HepG2 (cell line): ENCODE results near the gene CDK3. TPM values are rescaled to one million over a fixed set of nuclear protein-coding genes. Genes with fewer than 3 reads are reported as not detected.
A peak's percentile ranks its signal among the peaks of the same experiment; 100 is the strongest.
"Not testable (repeated sequence)": the region's sequence is repeated elsewhere in the genome, so short reads cannot be mapped to it uniquely, and the experiment has no call there.

Source experiments
- ATAC-seq: fragments of 200-7000 bp; cut with Tn5 transposase; 3 replicates; pipeline ENCODE4 v1.9.1; 2020; ENCODE audit warnings: mild to moderate bottlenecking, moderate library complexity
- BruUV-seq: library from RNA; stranded (reverse); fragments of 400-500 nt; replicated peaks from 2 replicates; lab custom pipeline; 2021; lab: Mats Ljungman, UMichigan
- CTCF ChIA-PET: fragments of 300-600 bp; formaldehyde crosslinking; extraction: SDS; loops from one replicate; lab custom pipeline; 2021; ENCODE audit warnings: low total read pairs, inconsistent platforms, low intra/inter-chr PET ratio; lab: Yijun Ruan, JAX
- POLR2A ChIA-PET: fragments of 350-600 bp; sonication (Branson Sonifier 250); formaldehyde crosslinking; loops from one replicate; lab custom pipeline; 2020; ENCODE audit warnings: antibody characterized with exemption, inconsistent platforms; lab: Yijun Ruan, JAX
- DNase-seq: peaks from one replicate; pipeline ENCODE4 v3.0.0-alpha.2; 2015; ENCODE audit warnings: low spot score
- FAIRE-seq: peaks from 3 replicates; lab custom pipeline; 2011; peaks lifted over from hg19 to GRCh38; lab: Jason Lieb, UNC
- H2AFZ ChIP-seq: one replicate; pipeline ENCODE4 v1.6.1; 2011; ENCODE audit warnings: low read length, inconsistent platforms
- H3K27ac ChIP-seq: fragments of 300-600 bp; 3 replicates; pipeline ENCODE4 v1.8.0; 2011; ENCODE audit warnings: mixed run types, mild to moderate bottlenecking, mixed read lengths, low read length, inconsistent platforms; ENCODE audit not compliant: insufficient read depth; ENCODE audit errors: extremely low read length
- H3K27me3 ChIP-seq, 2 experiments: fragments of 200-600 bp in 1 of 2; 2 replicates in 1 of 2; 3 replicates in 1 of 2; pipeline versions ENCODE4 v1.6.0 to v1.8.0; 2011; ENCODE audit warnings: low read length in 2 of 2, mild to moderate bottlenecking in 2 of 2, moderate library complexity in 2 of 2, inconsistent platforms in 1 of 2; ENCODE audit not compliant: insufficient read depth in 2 of 2, control insufficient read depth in 1 of 2
- H3K36me3 ChIP-seq, 2 experiments: fragments of 200-600 bp in 1 of 2; replicated peaks in 1 of 2; 2 replicates in 1 of 2; 3 replicates in 1 of 2; pipeline versions ENCODE4 v1.5.1 to v1.8.0; 2011; ENCODE audit warnings: low read length in 2 of 2, inconsistent platforms in 1 of 2; ENCODE audit not compliant: insufficient read depth in 2 of 2, control insufficient read depth in 1 of 2
- H3K4me1 ChIP-seq: 2 replicates; pipeline ENCODE4 v1.5.1; 2012; ENCODE audit warnings: low read length, inconsistent platforms; ENCODE audit not compliant: insufficient read depth
- H3K4me2 ChIP-seq: 2 replicates; pipeline ENCODE4 v1.6.0; 2011; ENCODE audit warnings: low read depth, low read length, inconsistent platforms
- H3K4me3 ChIP-seq, 3 experiments: fragments of 200-600 bp in 1 of 3; sonication (generic), shearing (Covaris generic) in 1 of 3; replicated peaks in 1 of 3; 2 replicates each; pipeline ENCODE4 v1.5.1; 2011 to 2016; ENCODE audit warnings: low read length in 3 of 3, inconsistent platforms in 2 of 3, low read depth in 2 of 3, mild to moderate bottlenecking in 2 of 3, control low read depth in 1 of 3, mixed read lengths in 1 of 3; ENCODE audit not compliant: insufficient read depth in 1 of 3
- H3K79me2 ChIP-seq: one replicate; pipeline ENCODE4 v1.6.1; 2011; ENCODE audit warnings: low read length, inconsistent platforms; ENCODE audit not compliant: insufficient read depth
- H3K9ac ChIP-seq: 2 replicates; pipeline ENCODE4 v1.6.0; 2011; ENCODE audit warnings: mild to moderate bottlenecking, low read depth, low read length, inconsistent platforms; ENCODE audit not compliant: insufficient read depth
- H3K9me3 ChIP-seq: 2 replicates; pipeline ENCODE4 v1.5.1; 2012; ENCODE audit warnings: mild to moderate bottlenecking, low read length
- H4K20me1 ChIP-seq: 2 replicates; pipeline ENCODE4 v1.6.0; 2011; ENCODE audit warnings: inconsistent platforms, mild to moderate bottlenecking, low read length, moderate library complexity; ENCODE audit not compliant: insufficient read depth
- MAFG ChIP-seq: sonication (generic); formaldehyde crosslinking; IDR thresholded peaks from 2 replicates; pipeline ENCODE4 v1.5.1; 2020; ENCODE audit warnings: mild to moderate bottlenecking, missing genetic modification reagents
- MBD4 ChIP-seq: IDR thresholded peaks from 2 replicates; pipeline ENCODE4 v1.6.1; 2012; ENCODE audit warnings: low read length, inconsistent platforms, borderline replicate concordance
- ZNF121 ChIP-seq: sonication (generic); formaldehyde crosslinking; IDR thresholded peaks from 2 replicates; pipeline ENCODE4 v1.5.0; 2020; ENCODE audit warnings: mild to moderate bottlenecking, missing genetic modification reagents
- ZNF619 ChIP-seq: sonication (generic); formaldehyde crosslinking; IDR thresholded peaks from 2 replicates; pipeline ENCODE4 v1.4.0; 2020; ENCODE audit warnings: mild to moderate bottlenecking, missing genetic modification reagents
- WGBS: methylation state at CpG from one replicate; pipeline ENCODE4 v1.1.6; 2017; ENCODE audit warnings: low lambda C conversion rate; 5-methylcytosine and 5-hydroxymethylcytosine counted together
- in situ Hi-C: cut with HindIII; loops from 2 replicates; pipeline ENCODE4 v1.10.0; 2017; ENCODE audit warnings: low pct_unique_long_range_greater_than_20kb; ENCODE audit not compliant: extremely low pct_ligation_motif_present
- intact Hi-C: fragments of 100-400 bp; cut with micrococcal nuclease; formaldehyde crosslinking; loops from one replicate; pipeline ENCODE4 v1.10.0; 2022; ENCODE audit not compliant: unreplicated experiment
- polyA plus RNA-seq, 8 experiments: library from polyadenylated mRNA; depleted of rRNA in 3 of 8; stranded (reverse) in 7 of 8; unstranded in 1 of 8; fragments of >200 nt; fragmentation: Illumina TruSeq in 4 of 8; extraction: Trizol in 4 of 8; gene quantifications; 2 replicates each; pipeline versions ENCODE4 v1.2.1 to v1.2.3, GENCODE V29; 2011 to 2016; ENCODE audit warnings: low read depth in 4 of 8, missing spikeins in 1 of 8, mixed read lengths in 1 of 8; ENCODE audit not compliant: insufficient read depth in 1 of 8
- total RNA-seq, 5 experiments: library from RNA; depleted of rRNA; stranded (reverse); fragments of >200 nt; fragmentation: Illumina TruSeq; extraction: Trizol; gene quantifications; 2 replicates each; pipeline ENCODE4 v1.2.3, GENCODE V29; 2016; ENCODE audit warnings: low read depth in 1 of 5
- TF ChIP-seq, protein P1 (sequence below): sonication (generic); formaldehyde crosslinking; IDR thresholded peaks from 2 replicates; pipeline ENCODE4 v1.5.1; 2020; ENCODE audit warnings: mild to moderate bottlenecking, missing genetic modification reagents, moderate library complexity

CDK3 gene
- total and polyA plus RNA-seq, 2 of the 13 experiments (the other 11 are each of a cell fraction or from before 2014, with no cell fraction given): 5.8 to 11.4 TPM

DNA sequence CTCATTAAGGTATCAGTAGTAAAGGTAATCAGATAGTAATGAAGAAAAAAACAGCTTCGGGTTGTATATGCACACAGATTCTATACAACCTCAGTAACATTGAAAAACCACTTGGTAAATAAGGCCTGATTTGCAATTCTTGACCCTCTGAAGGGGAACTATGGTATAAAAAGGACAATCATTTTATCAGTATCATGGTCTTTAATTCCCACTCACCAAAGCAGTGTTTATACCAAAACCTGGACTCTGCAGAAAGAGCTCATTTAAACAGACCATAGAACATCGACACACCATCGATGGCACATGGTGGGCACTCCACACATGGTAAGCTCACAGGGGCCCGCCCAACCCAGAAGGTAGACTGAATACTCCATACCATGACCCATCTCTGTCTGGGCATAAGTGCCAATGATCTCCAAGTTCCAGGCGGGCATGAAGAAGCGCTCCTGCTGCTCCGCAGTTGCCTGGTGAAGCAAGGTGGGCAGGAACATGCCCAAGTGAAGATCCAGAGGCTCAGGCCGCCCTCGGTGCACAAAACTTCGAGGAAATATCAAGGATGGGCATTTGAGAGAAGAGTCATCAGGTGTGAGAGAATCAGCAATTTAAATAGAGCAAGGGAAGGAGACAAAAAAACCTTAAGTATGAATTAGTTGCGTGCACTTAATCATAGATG is 40.7 kb upstream of the CDK3 start (continued):
- TF ChIP-seq MAFG (CRISPR knock-in tag) (no peak), MBD4 (0 out of 2 replicates have a peak, but pooled peaks have one; percentile 21)
- TF ChIP-seq, protein P1, sequence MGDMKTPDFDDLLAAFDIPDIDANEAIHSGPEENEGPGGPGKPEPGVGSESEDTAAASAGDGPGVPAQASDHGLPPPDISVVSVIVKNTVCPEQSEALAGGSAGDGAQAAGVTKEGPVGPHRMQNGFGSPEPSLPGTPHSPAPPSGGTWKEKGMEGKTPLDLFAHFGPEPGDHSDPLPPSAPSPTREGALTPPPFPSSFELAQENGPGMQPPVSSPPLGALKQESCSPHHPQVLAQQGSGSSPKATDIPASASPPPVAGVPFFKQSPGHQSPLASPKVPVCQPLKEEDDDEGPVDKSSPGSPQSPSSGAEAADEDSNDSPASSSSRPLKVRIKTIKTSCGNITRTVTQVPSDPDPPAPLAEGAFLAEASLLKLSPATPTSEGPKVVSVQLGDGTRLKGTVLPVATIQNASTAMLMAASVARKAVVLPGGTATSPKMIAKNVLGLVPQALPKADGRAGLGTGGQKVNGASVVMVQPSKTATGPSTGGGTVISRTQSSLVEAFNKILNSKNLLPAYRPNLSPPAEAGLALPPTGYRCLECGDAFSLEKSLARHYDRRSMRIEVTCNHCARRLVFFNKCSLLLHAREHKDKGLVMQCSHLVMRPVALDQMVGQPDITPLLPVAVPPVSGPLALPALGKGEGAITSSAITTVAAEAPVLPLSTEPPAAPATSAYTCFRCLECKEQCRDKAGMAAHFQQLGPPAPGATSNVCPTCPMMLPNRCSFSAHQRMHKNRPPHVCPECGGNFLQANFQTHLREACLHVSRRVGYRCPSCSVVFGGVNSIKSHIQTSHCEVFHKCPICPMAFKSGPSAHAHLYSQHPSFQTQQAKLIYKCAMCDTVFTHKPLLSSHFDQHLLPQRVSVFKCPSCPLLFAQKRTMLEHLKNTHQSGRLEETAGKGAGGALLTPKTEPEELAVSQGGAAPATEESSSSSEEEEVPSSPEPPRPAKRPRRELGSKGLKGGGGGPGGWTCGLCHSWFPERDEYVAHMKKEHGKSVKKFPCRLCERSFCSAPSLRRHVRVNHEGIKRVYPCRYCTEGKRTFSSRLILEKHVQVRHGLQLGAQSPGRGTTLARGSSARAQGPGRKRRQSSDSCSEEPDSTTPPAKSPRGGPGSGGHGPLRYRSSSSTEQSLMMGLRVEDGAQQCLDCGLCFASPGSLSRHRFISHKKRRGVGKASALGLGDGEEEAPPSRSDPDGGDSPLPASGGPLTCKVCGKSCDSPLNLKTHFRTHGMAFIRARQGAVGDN: peak; percentile 49

GRCh38 chr17:75965468-75965867 is 35.2 kb upstream of the CDK3 start:
- Histone ChIP-seq H3K4me2 (no peak overlapping the region), H3K27ac (peak overlapping the region; percentile 0), H3K9ac (no peak overlapping the region), H3K79me2 (peaks cover 75% of the 10 kb centered on the region), H3K27me3 (no peaks in the 10 kb centered on the region), H2AFZ (no peak overlapping the region), H3K4me1 (peaks cover 33% of the 10 kb centered on the region), H4K20me1 (peaks cover 68% of the 10 kb centered on the region), H3K36me3 (peaks cover 19 to 51% of the 10 kb centered on the region in 2 experiments), H3K9me3 (no peaks in the 10 kb centered on the region), H3K4me3 (no peak overlapping the region)
- 96% methylated on average over 6 of the region's 6 CpGs for WGBS
- no peak for DNase-seq
- in situ Hi-C loops: no loop called here
- no peak for FAIRE-seq
- POLR2A ChIA-PET: interaction anchor here (1.0 to 2.4 kb wide), 4 partner anchors 11 to 32 kb away, joined by 3 to 9 read pairs (median 4); partner anchors contain the start of gene FBF1
- TF ChIP-seq ZNF121: peak; percentile 62; the same call in 1 of the 2 replicates
- TF ChIP-seq ZNF619 (CRISPR knock-in tag): no peak
- intact Hi-C loops: no loop called here
- no peak for ATAC-seq
- CTCF ChIA-PET: no interaction called here
- BruUV-seq: no TSS peak

GRCh38 chr17:75969044-75969443 is 31.6 kb upstream of the CDK3 start:
- intact Hi-C loops, H3K27me3 ChIP-seq, H3K9ac ChIP-seq, H3K27ac ChIP-seq, ATAC-seq, H2AFZ ChIP-seq, H3K4me2 ChIP-seq, H3K4me3 ChIP-seq, FAIRE-seq, in situ Hi-C loops, H3K9me3 ChIP-seq, DNase-seq, BruUV-seq, CTCF ChIA-PET: not testable (repeated sequence)
- Histone ChIP-seq H3K79me2 (peaks cover 75% of the 10 kb centered on the region), H3K4me1 (peaks cover 51% of the 10 kb centered on the region), H4K20me1 (peaks cover 44% of the 10 kb centered on the region), H3K36me3 (peaks cover 18 to 57% of the 10 kb centered on the region in 2 experiments)
- POLR2A ChIA-PET: interaction anchor here (0.9 to 1.5 kb wide), 4 partner anchors 10 to 64 kb away, joined by 3 to 7 read pairs (median 4); partner anchors contain the start of genes ACOX1 and TEN1
- 98% methylated on average over 10 of the region's 10 CpGs for WGBS
